ENCODE data around the gene CDH4.

GRCh38 chr20:61494763-61495575, 242.9 kb downstream of the CDH4 start:
- no peak for TF ChIP-seq CTCF (IDR thresholded peaks at IDR 0.05 in 8 of 11, conservative IDR thresholded peaks at IDR 0.05 in 3 of 11)
- no peak for TF ChIP-seq POLR2AphosphoS5 (IDR thresholded peaks at IDR 0.05)
- TF ChIP-seq POLR2A (IDR thresholded peaks at IDR 0.05): no peak
